H1 (cell line): ENCODE results near the gene SPDYE4. TPM values are rescaled to one million over a fixed set of nuclear protein-coding genes. Genes with fewer than 3 reads are reported as not detected.

Experiments
- CHD2 ChIP-seq: IDR thresholded peaks from 2 replicates; pipeline ENCODE4 v1.6.1; 2012; ENCODE audit warnings: low read length, improper control_type of control experiment
- HDAC6 ChIP-seq: IDR thresholded peaks from one replicate; pipeline ENCODE4 v1.7.1; 2012; ENCODE audit warnings: low read depth, mild to moderate bottlenecking, inconsistent platforms, low read length, moderate library complexity
- JUND ChIP-seq: IDR thresholded peaks from 2 replicates; pipeline ENCODE4 v1.6.1; 2011; ENCODE audit warnings: mild to moderate bottlenecking, improper control_type of control experiment, low read length
- KDM4A ChIP-seq: IDR thresholded peaks from one replicate; pipeline ENCODE4 v1.7.1; 2012; ENCODE audit warnings: low read depth, mild to moderate bottlenecking, moderate library complexity, low read length, inconsistent platforms; ENCODE audit not compliant: severe bottlenecking
- POLR2A ChIP-seq, 2 experiments: IDR thresholded peaks; 1 replicate in 1 of 2; 2 replicates in 1 of 2; pipeline ENCODE4 v1.6.1; 2011; ENCODE audit warnings: low read depth in 2 of 2, low read length in 2 of 2, mild to moderate bottlenecking in 2 of 2; ENCODE audit errors: control extremely low read depth in 1 of 2
- RNF2 ChIP-seq: fragments of 200-900, 300-1000 bp; sonication (generic); IDR thresholded peaks from 2 replicates; pipeline ENCODE4 v1.7.1; 2016; ENCODE audit warnings: borderline replicate concordance, low read depth, mild to moderate bottlenecking, antibody characterized with exemption, low read length; ENCODE audit not compliant: poor library complexity, severe bottlenecking; ENCODE audit errors: missing control alignments
- SP4 ChIP-seq: IDR thresholded peaks from 2 replicates; pipeline ENCODE4 v1.6.1; 2012; ENCODE audit warnings: low read length, inconsistent platforms
- polyA plus RNA-seq, 7 experiments: library from polyadenylated mRNA; depleted of rRNA in 3 of 7; stranded (reverse) in 5 of 7; unstranded in 2 of 7; fragments of >200 nt in 5 of 7; fragments of 200-250 nt in 2 of 7; gene quantifications; 1 replicate in 5 of 7; 2 replicates in 1 of 7; 4 replicates in 1 of 7; pipeline versions ENCODE4 v1.2.1 to v1.2.3, GENCODE V29; 2011 to 2013; ENCODE audit warnings: missing spikeins in 2 of 7, mixed read lengths in 2 of 7
- total RNA-seq: library from RNA; stranded (reverse); fragmentation: NEBNext Ultra II Directional; extraction: Animal tissue kit (Norgen Biotek cat#: 25700); gene quantifications from 2 replicates; pipeline ENCODE4 v1.2.1, GENCODE V29; 2021
- TF ChIP-seq, protein P1 (sequence below): fragments of 300-600 bp; sonication (generic); IDR thresholded peaks from 2 replicates; pipeline ENCODE4 v1.7.1; 2012; ENCODE audit warnings: low read length, moderate library complexity, mild to moderate bottlenecking, inconsistent platforms; ENCODE audit not compliant: insufficient replicate concordance

SPDYE4 gene
- total and polyA plus RNA-seq, 2 of the 8 experiments (the other 6 are each of a cell fraction or from before 2014, with no cell fraction given) = not detected

DNA sequence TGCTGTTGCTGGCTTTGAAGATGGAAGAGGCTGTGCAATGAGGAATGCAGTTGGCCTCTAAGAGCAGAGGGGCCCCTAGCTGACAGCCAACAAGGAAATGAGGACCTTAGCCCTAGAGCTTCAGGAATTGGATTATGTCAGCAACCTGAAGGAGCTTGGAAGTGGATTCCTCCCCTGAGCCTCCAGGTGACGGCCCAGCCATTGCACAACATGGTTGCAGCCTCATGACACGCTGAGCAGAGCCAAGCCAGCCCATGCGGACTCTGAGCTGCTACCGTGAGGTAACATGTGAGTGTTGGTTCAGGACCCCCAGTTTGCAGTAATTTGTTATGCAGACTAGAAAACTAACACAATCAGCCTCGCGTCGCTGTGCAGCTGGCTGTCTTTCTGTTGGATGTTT is 33.9 kb downstream of the SPDYE4 start (continued):
- TF ChIP-seq, protein P1, sequence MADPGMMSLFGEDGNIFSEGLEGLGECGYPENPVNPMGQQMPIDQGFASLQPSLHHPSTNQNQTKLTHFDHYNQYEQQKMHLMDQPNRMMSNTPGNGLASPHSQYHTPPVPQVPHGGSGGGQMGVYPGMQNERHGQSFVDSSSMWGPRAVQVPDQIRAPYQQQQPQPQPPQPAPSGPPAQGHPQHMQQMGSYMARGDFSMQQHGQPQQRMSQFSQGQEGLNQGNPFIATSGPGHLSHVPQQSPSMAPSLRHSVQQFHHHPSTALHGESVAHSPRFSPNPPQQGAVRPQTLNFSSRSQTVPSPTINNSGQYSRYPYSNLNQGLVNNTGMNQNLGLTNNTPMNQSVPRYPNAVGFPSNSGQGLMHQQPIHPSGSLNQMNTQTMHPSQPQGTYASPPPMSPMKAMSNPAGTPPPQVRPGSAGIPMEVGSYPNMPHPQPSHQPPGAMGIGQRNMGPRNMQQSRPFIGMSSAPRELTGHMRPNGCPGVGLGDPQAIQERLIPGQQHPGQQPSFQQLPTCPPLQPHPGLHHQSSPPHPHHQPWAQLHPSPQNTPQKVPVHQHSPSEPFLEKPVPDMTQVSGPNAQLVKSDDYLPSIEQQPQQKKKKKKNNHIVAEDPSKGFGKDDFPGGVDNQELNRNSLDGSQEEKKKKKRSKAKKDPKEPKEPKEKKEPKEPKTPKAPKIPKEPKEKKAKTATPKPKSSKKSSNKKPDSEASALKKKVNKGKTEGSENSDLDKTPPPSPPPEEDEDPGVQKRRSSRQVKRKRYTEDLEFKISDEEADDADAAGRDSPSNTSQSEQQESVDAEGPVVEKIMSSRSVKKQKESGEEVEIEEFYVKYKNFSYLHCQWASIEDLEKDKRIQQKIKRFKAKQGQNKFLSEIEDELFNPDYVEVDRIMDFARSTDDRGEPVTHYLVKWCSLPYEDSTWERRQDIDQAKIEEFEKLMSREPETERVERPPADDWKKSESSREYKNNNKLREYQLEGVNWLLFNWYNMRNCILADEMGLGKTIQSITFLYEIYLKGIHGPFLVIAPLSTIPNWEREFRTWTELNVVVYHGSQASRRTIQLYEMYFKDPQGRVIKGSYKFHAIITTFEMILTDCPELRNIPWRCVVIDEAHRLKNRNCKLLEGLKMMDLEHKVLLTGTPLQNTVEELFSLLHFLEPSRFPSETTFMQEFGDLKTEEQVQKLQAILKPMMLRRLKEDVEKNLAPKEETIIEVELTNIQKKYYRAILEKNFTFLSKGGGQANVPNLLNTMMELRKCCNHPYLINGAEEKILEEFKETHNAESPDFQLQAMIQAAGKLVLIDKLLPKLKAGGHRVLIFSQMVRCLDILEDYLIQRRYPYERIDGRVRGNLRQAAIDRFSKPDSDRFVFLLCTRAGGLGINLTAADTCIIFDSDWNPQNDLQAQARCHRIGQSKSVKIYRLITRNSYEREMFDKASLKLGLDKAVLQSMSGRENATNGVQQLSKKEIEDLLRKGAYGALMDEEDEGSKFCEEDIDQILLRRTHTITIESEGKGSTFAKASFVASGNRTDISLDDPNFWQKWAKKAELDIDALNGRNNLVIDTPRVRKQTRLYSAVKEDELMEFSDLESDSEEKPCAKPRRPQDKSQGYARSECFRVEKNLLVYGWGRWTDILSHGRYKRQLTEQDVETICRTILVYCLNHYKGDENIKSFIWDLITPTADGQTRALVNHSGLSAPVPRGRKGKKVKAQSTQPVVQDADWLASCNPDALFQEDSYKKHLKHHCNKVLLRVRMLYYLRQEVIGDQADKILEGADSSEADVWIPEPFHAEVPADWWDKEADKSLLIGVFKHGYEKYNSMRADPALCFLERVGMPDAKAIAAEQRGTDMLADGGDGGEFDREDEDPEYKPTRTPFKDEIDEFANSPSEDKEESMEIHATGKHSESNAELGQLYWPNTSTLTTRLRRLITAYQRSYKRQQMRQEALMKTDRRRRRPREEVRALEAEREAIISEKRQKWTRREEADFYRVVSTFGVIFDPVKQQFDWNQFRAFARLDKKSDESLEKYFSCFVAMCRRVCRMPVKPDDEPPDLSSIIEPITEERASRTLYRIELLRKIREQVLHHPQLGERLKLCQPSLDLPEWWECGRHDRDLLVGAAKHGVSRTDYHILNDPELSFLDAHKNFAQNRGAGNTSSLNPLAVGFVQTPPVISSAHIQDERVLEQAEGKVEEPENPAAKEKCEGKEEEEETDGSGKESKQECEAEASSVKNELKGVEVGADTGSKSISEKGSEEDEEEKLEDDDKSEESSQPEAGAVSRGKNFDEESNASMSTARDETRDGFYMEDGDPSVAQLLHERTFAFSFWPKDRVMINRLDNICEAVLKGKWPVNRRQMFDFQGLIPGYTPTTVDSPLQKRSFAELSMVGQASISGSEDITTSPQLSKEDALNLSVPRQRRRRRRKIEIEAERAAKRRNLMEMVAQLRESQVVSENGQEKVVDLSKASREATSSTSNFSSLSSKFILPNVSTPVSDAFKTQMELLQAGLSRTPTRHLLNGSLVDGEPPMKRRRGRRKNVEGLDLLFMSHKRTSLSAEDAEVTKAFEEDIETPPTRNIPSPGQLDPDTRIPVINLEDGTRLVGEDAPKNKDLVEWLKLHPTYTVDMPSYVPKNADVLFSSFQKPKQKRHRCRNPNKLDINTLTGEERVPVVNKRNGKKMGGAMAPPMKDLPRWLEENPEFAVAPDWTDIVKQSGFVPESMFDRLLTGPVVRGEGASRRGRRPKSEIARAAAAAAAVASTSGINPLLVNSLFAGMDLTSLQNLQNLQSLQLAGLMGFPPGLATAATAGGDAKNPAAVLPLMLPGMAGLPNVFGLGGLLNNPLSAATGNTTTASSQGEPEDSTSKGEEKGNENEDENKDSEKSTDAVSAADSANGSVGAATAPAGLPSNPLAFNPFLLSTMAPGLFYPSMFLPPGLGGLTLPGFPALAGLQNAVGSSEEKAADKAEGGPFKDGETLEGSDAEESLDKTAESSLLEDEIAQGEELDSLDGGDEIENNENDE = no peak
- TF ChIP-seq POLR2A (IDR thresholded peaks at IDR 0.05; ENCODE audit: control extremely low read depth in 1 of 2, low read depth in 2 of 2, low read length in 2 of 2) = no peak
- no peak for TF ChIP-seq HDAC6
- no peak for TF ChIP-seq SP4
- TF ChIP-seq CHD2 = no peak
- TF ChIP-seq JUND = no peak
- no peak for TF ChIP-seq RNF2
- no peak for TF ChIP-seq KDM4A
